Activated CD4-positive, alpha-beta memory T cell treated with anti-CD3 and anti-CD28 coated beads for 36 hours (primary cell): ENCODE results near the gene ZNF564. TPM values are rescaled to one million over a fixed set of nuclear protein-coding genes. Genes with fewer than 3 reads are reported as not detected.

Source experiments
- CTCF ChIA-PET: fragments of 350-600 bp; sonication (Branson Sonifier 250); formaldehyde crosslinking; loops from one replicate; lab custom pipeline; 2021; ENCODE audit warnings: antibody characterized with exemption, inconsistent platforms; lab: Charles Lee
- POLR2A ChIA-PET: fragments of 350-600 bp; sonication (Branson Sonifier 250); formaldehyde crosslinking; loops from one replicate; lab custom pipeline; 2021; ENCODE audit warnings: antibody characterized with exemption; lab: Charles Lee
- DNase-seq: peaks from one replicate; pipeline ENCODE4 v3.0.0-alpha.2; 2020
- H3K27ac Mint-ChIP-seq: one replicate; pipeline ENCODE4 v1.8.0; 2021; ENCODE audit warnings: mixed read lengths
- H3K27me3 Mint-ChIP-seq: one replicate; pipeline ENCODE4 v1.8.0; 2021; ENCODE audit warnings: mixed read lengths
- H3K36me3 Mint-ChIP-seq: one replicate; pipeline ENCODE4 v1.8.0; 2021; ENCODE audit warnings: mixed read lengths
- H3K4me1 Mint-ChIP-seq: one replicate; pipeline ENCODE4 v1.8.0; 2021; ENCODE audit warnings: low read depth, mixed read lengths
- H3K4me3 Mint-ChIP-seq: one replicate; pipeline ENCODE4 v1.8.0; 2021; ENCODE audit warnings: mild to moderate bottlenecking, mixed read lengths
- H3K9me3 Mint-ChIP-seq: one replicate; pipeline ENCODE4 v1.8.0; 2021; ENCODE audit warnings: mixed read lengths
- intact Hi-C: fragments of 100-400 bp; cut with micrococcal nuclease; formaldehyde crosslinking; loops from one replicate; pipeline ENCODE4 v1.15.1; 2023
- total RNA-seq, 2 experiments: library from RNA; stranded (reverse); gene quantifications; one replicate each; pipeline ENCODE4 v1.2.3, GENCODE V29; 2021

ZNF564 gene
- total RNA-seq, 2 experiments from 2014 or later = 6.5 to 7.0 TPM

DNA sequence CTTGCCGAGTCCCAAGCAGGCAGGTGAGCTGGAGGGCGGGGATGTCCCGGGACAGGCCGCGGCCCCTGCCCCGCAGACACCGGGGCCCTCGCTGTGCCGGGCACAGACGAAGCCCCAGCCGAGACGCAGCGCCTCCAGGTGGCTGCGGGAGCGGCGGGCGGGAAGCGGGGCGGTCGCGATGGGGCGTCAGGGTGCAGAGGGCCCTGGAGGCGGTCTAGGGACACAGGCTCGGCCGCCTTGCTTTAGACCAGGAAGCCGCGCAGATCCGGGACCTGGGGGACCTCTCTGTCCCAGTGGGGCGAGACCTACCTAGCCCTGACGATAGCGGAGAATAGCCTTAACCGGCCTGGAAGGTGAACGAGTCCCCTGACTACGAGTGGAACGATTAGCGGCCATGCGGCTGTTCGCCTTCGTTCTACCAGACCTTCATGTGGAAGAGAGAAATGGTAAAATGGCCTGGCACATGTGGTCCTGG is 4.2 kb upstream of the ZNF564 start:
- no peak overlapping the region for H3K4me3 Mint-ChIP-seq
- H3K27ac Mint-ChIP-seq = no peak overlapping the region
- CTCF ChIA-PET = no interaction called here
- POLR2A ChIA-PET = interaction anchor here (0.6 kb wide), 1 partner anchor 62 kb away, joined by 3 read pairs; no protein-coding TSS in a partner anchor
- no peak for DNase-seq
- intact Hi-C loops = no loop called here
- H3K36me3 Mint-ChIP-seq = no peaks in the 10 kb centered on the region
- H3K27me3 Mint-ChIP-seq = no peaks in the 10 kb centered on the region
- H3K9me3 Mint-ChIP-seq = no peaks in the 10 kb centered on the region
- peaks cover 13% of the 10 kb centered on the region for H3K4me1 Mint-ChIP-seq

- intact Hi-C loops = loop anchor here (5.0 kb wide), 2 partner anchors 345 to 480 kb away; no protein-coding TSS in a partner anchor
- DNase-seq = no peak
- ChIA-PET POLR2A (no interaction called here), CTCF (no interaction called here)
- H3K4me1 Mint-ChIP-seq = peaks cover 52% of the 10 kb centered on the region
- peaks cover 19% of the 10 kb centered on the region for H3K36me3 Mint-ChIP-seq
- no peaks in the 10 kb centered on the region for H3K27me3 Mint-ChIP-seq
- H3K4me3 Mint-ChIP-seq = no peak overlapping the region
- H3K9me3 Mint-ChIP-seq = peaks cover 8% of the 10 kb centered on the region
- peak overlapping the region; percentile 39 for H3K27ac Mint-ChIP-seq
These were observed 4.4 kb downstream of the ZNF564 start for GRCh38 chr19:12546903-12547302.

- POLR2A ChIA-PET = interaction anchor here (1.4 kb wide), 1 partner anchor 51 kb away, joined by 4 read pairs; no protein-coding TSS in a partner anchor
- Mint-ChIP-seq H3K9me3 (peaks cover 8% of the 10 kb centered on the region), H3K36me3 (peaks cover 19% of the 10 kb centered on the region), H3K4me1 (peaks cover 49% of the 10 kb centered on the region), H3K27ac (no peak overlapping the region), H3K4me3 (no peak overlapping the region), H3K27me3 (no peaks in the 10 kb centered on the region)
- CTCF ChIA-PET = interaction anchor here (1.1 kb wide), 1 partner anchor 51 kb away, joined by 4 read pairs; no protein-coding TSS in a partner anchor
- no peak for DNase-seq
- intact Hi-C loops = loop anchor here (5.0 kb wide), 2 partner anchors 344 to 479 kb away; no protein-coding TSS in a partner anchor
These were observed 5.2 kb downstream of the ZNF564 start for GRCh38 chr19:12546068-12546467.

DNA sequence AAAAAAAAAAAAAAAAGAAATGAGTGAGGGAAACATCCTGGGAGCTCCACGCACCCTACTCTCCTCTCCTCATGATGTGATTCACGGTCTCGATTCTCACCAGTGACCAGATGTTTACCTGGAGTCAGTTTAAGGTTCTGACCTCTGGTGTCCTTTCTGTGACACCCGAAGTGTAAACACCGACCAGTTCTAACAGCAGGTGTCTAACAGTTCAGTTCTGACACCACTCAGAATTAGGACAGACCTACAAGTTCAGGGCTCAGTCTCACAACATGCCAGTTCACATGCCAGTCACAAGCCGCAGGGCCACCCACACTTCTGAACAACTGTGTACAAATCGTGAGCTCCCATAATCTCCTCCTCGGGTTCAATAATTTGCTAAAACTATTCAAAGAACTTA is 6.0 kb downstream of the ZNF564 start:
- ChIA-PET POLR2A (interaction anchor here (0.5 to 1.4 kb wide), 2 partner anchors 50 to 254 kb away, joined by 3 to 4 read pairs; no protein-coding TSS in a partner anchor), CTCF (interaction anchor here (1.1 kb wide), 1 partner anchor 50 kb away, joined by 4 read pairs; no protein-coding TSS in a partner anchor)
- intact Hi-C loops = loop anchor here (5.0 kb wide), 2 partner anchors 343 to 478 kb away; no protein-coding TSS in a partner anchor
- no peaks in the 10 kb centered on the region for H3K27me3 Mint-ChIP-seq
- peaks cover 21% of the 10 kb centered on the region for H3K36me3 Mint-ChIP-seq
- no peak for DNase-seq
- H3K4me1 Mint-ChIP-seq = peaks cover 49% of the 10 kb centered on the region
- H3K4me3 Mint-ChIP-seq = no peak overlapping the region
- peak overlapping the region; percentile 1 for H3K27ac Mint-ChIP-seq
- H3K9me3 Mint-ChIP-seq = peaks cover 8% of the 10 kb centered on the region

- Mint-ChIP-seq H3K4me3 (no peak overlapping the region), H3K27me3 (no peaks in the 10 kb centered on the region), H3K9me3 (peaks cover 10% of the 10 kb centered on the region), H3K36me3 (peaks cover 24% of the 10 kb centered on the region), H3K27ac (peak overlapping the region; percentile 73), H3K4me1 (peaks cover 47% of the 10 kb centered on the region)
- DNase-seq = no peak
- CTCF ChIA-PET = no interaction called here
- intact Hi-C loops = no loop called here
- POLR2A ChIA-PET = no interaction called here
These were observed 6.8 kb downstream of the ZNF564 start for GRCh38 chr19:12544401-12544876.

DNA sequence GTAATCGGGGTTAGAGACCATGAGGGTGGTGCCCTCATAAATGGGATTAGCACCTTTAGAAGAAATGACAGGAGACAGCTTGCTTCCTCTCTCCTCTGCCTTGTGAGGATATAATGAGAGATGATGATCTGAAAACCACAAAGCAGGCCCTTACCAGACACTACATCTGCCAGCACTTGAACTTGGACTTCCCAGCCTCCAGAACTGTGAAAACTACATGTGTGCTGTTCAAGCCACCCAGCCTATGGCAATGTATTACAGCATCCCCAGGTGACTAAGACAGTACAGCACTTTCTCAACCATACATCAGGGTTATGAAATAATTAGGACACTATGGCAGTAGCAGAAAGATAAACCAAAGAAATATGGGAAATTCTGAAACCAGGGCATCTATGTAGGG is 7.4 kb downstream of the ZNF564 start:
- Mint-ChIP-seq H3K36me3 (peaks cover 24% of the 10 kb centered on the region), H3K4me3 (no peak overlapping the region), H3K9me3 (peaks cover 10% of the 10 kb centered on the region), H3K4me1 (peaks cover 41% of the 10 kb centered on the region), H3K27ac (peak overlapping the region; percentile 73), H3K27me3 (no peaks in the 10 kb centered on the region)
- CTCF ChIA-PET = no interaction called here
- intact Hi-C loops = no loop called here
- POLR2A ChIA-PET = no interaction called here
- no peak for DNase-seq

DNA sequence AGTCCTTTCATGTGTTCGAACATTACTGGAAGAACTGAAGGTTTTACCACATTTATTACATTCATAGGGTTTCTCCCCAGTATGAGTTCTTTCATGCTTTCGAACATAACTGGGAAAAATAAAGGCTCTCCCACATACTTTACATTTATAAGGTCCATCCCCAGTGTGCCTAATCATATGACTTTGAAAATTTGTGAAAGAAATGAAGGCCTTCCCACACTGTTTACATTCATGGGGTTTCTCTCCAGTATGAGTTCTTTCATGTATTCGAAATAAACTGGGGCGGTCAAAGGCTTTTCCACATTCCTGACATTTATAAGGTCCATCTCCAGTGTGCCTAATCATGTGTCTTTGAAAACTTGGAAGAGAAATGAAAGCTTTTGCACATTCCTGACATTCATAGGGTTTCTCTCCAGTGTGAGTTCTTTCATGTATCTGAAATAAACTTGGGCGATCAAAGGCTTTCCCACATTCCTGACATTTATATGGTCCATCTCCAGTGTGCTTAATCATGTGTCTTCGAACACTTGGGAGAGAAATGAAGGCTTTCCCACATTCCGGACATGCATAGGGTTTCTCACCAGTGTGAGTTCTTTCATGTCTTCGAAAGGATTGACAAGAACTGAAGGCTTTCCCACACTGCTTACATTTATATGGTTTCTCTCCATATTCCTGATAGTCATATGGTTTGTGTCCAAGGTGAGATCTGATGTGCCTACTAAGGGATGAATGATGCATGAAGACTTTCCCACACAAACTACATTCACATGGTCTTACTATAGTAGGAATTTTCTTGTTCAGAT is 24.0 kb downstream of the ZNF564 start:
- ChIA-PET CTCF (no interaction called here), POLR2A (no interaction called here)
- intact Hi-C loops = no loop called here
- H3K36me3 Mint-ChIP-seq = peaks cover 87% of the 10 kb centered on the region
- no peak for DNase-seq
- no peaks in the 10 kb centered on the region for H3K4me1 Mint-ChIP-seq
- peak overlapping the region; percentile 13 for H3K27ac Mint-ChIP-seq
- no peaks in the 10 kb centered on the region for H3K27me3 Mint-ChIP-seq
- H3K4me3 Mint-ChIP-seq = no peak overlapping the region
- H3K9me3 Mint-ChIP-seq = peaks cover 86% of the 10 kb centered on the region

- peaks cover 89% of the 10 kb centered on the region for H3K36me3 Mint-ChIP-seq
- H3K27ac Mint-ChIP-seq = no peak overlapping the region
- intact Hi-C loops = no loop called here
- H3K4me3 Mint-ChIP-seq = no peak overlapping the region
- no peak for DNase-seq
- POLR2A ChIA-PET = no interaction called here
- peaks cover 88% of the 10 kb centered on the region for H3K9me3 Mint-ChIP-seq
- CTCF ChIA-PET = no interaction called here
- no peaks in the 10 kb centered on the region for H3K27me3 Mint-ChIP-seq
- H3K4me1 Mint-ChIP-seq = no peaks in the 10 kb centered on the region
These were observed 24.7 kb downstream of the ZNF564 start for GRCh38 chr19:12526542-12526941.

DNA sequence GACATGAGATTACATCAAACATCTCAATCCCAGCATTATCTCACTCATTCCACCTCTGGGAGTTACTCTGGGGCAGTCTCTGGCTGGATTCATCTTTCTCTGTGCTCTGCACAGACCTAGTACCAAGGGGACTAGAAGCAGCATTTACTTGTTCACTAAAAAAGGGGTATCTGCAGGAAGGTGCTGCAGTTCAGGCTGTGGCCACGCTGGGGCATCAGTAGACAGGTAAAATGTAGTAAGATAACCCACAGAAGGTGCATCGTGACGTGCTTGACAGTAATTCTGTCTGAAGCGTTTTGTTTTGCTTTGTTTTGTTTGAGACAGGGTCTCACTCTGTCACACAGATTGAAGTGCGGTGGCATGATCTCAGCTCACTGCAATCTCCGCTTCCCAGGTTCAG is 29.3 kb downstream of the ZNF564 start:
- intact Hi-C loops = no loop called here
- peak; percentile 18 for DNase-seq
- Mint-ChIP-seq H3K4me1 (no peaks in the 10 kb centered on the region), H3K4me3 (no peak overlapping the region), H3K9me3 (peaks cover 78% of the 10 kb centered on the region), H3K27me3 (no peaks in the 10 kb centered on the region), H3K27ac (no peak overlapping the region), H3K36me3 (peaks cover 69% of the 10 kb centered on the region)
- POLR2A ChIA-PET = no interaction called here
- CTCF ChIA-PET = no interaction called here

GRCh38 chr19:12513531-12514061 is 37.7 kb downstream of the ZNF564 start:
- Mint-ChIP-seq H3K9me3 (peaks cover 32% of the 10 kb centered on the region), H3K27me3 (peaks cover 4% of the 10 kb centered on the region), H3K4me3 (no peak overlapping the region), H3K27ac (no peak overlapping the region), H3K36me3 (peaks cover 15% of the 10 kb centered on the region), H3K4me1 (no peaks in the 10 kb centered on the region)
- intact Hi-C loops = no loop called here
- ChIA-PET POLR2A (interaction anchor here (0.8 to 1.2 kb wide), 2 partner anchors 18 to 116 kb away, joined by 3 read pairs; no protein-coding TSS in a partner anchor), CTCF (no interaction called here)
- DNase-seq = no peak

DNA sequence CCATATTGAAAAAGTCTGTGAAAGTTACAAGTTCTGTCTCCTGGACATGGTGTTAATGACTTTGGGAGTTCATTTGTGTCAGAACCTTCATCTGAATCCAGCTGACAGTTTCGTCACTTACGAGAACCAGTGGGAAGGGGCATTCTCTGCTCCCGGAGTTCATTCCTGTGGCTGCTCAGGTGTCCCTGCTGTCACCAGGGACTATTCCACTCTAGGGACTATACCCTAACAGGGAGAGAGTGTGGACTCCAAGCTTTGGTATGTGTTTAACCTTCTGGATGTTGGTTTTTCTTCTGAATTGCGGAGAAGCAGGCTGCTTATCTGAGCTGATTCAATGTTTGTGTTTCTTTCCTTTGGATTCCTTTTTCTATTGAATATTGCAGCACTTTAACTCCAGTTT is 54.2 kb downstream of the ZNF564 start:
- Mint-ChIP-seq H3K27me3 (no peaks in the 10 kb centered on the region), H3K27ac (no peak overlapping the region), H3K4me3 (no peak overlapping the region), H3K4me1 (peaks cover 12% of the 10 kb centered on the region), H3K36me3 (no peaks in the 10 kb centered on the region), H3K9me3 (peaks cover 7% of the 10 kb centered on the region)
- CTCF ChIA-PET = interaction anchor here (2.6 kb wide), 1 partner anchor 13 kb away, joined by 20 read pairs; the partner anchor contains the start of gene ZNF709
- no peak for DNase-seq
- POLR2A ChIA-PET = interaction anchor here (0.6 kb wide), 1 partner anchor 375 kb away, joined by 3 read pairs; no protein-coding TSS in a partner anchor
- intact Hi-C loops = loop anchor here (5.0 to 10.0 kb wide), 3 partner anchors 115 to 202 kb away; partner anchors contain the start of genes ZNF44, ZNF490, ZNF563 and ZNF791
